GM21825 (cell line): ENCODE results near the gene ACAT2.
A peak's percentile ranks its signal among the peaks of the same experiment; 100 is the strongest.
"Not testable (repeated sequence)": the region's sequence is repeated elsewhere in the genome, so short reads cannot be mapped to it uniquely, and the experiment has no call there.

ENCODE experiments used
- ATAC-seq: cut with Tn5 transposase; IDR thresholded peaks from one replicate; pipeline ENCODE4 v1.9.1; 2021; ENCODE audit warnings: mild to moderate bottlenecking, moderate library complexity; ENCODE audit not compliant: unreplicated experiment

The ACAT2 gene

GRCh38 chr6:159762681-159763293 is 942 bp downstream of the ACAT2 start:
- ATAC-seq = peak; percentile 7

GRCh38 chr6:159766906-159767305 is 5.1 kb downstream of the ACAT2 start:
- ATAC-seq = no peak

- no peak for ATAC-seq
These were observed 7.6 kb downstream of the ACAT2 start for GRCh38 chr6:159769470-159769869.

- ATAC-seq = no peak
These were observed 10.4 kb downstream of the ACAT2 start for GRCh38 chr6:159772196-159772595.

GRCh38 chr6:159777240-159777904 is 15.5 kb downstream of the ACAT2 start:
- no peak for ATAC-seq

GRCh38 chr6:159778131-159778530 is 16.3 kb downstream of the ACAT2 start:
- ATAC-seq = no peak

- ATAC-seq = no peak
These were observed 16.8 kb downstream of the ACAT2 start for GRCh38 chr6:159778542-159779103.

GRCh38 chr6:159788276-159788675 is 26.4 kb downstream of the ACAT2 start:
- no peak for ATAC-seq

- peak; percentile 6 for ATAC-seq
These were observed 27.0 kb downstream of the ACAT2 start for GRCh38 chr6:159788753-159789376.

GRCh38 chr6:159789377-159790148 is 27.7 kb downstream of the ACAT2 start, which contains the start of gene TCP1:
TCP1 (minus strand) TSS chr6:159789602; CDS start chr6:159789468, 134 bp downstream.
- ATAC-seq = peak; percentile 72

GRCh38 chr6:159790149-159790955 is 28.5 kb downstream of the ACAT2 start, which contains the start of gene MRPL18:
MRPL18 (plus strand) TSS chr6:159790467; CDS start chr6:159790588, 121 bp downstream.
- peak; percentile 80 for ATAC-seq

- no peak for ATAC-seq
These were observed 29.2 kb downstream of the ACAT2 start for GRCh38 chr6:159790956-159791598.

- ATAC-seq = not testable (repeated sequence)
These were observed 33.1 kb downstream of the ACAT2 start for GRCh38 chr6:159794976-159795375.

- ATAC-seq = no peak
These were observed 35.7 kb downstream of the ACAT2 start for GRCh38 chr6:159797554-159797953.

- no peak for ATAC-seq
These were observed 38.5 kb downstream of the ACAT2 start, which contains the start of gene PNLDC1 for GRCh38 chr6:159800141-159800865. PNLDC1 (plus strand) TSS chr6:159800276; CDS start chr6:159800308, 32 bp downstream.

GRCh38 chr6:159801935-159802334 is 40.1 kb downstream of the ACAT2 start:
- no peak for ATAC-seq

GRCh38 chr6:159804504-159804903 is 42.7 kb downstream of the ACAT2 start:
- ATAC-seq = no peak

- ATAC-seq = no peak
These were observed 43.7 kb downstream of the ACAT2 start for GRCh38 chr6:159805440-159806020.
